Progenitor cell of endocrine pancreas (in vitro differentiated cells): ENCODE results near the gene CSMD2. TPM values are rescaled to one million over a fixed set of nuclear protein-coding genes. Genes with fewer than 3 reads are reported as not detected.

Experiments
- DNase-seq: peaks from one replicate; pipeline ENCODE4 v3.0.0; 2021; ENCODE audit warnings: low spot score; ENCODE audit not compliant: unreplicated experiment
- H3K27ac Mint-ChIP-seq: 2 replicates; pipeline ENCODE4 v1.8.0; 2021; ENCODE audit warnings: mild to moderate bottlenecking, moderate library complexity, mixed read lengths
- H3K27me3 Mint-ChIP-seq: 2 replicates; pipeline ENCODE4 v1.8.0; 2021; ENCODE audit warnings: mixed read lengths
- H3K36me3 Mint-ChIP-seq: 2 replicates; pipeline ENCODE4 v1.8.0; 2022; ENCODE audit warnings: mixed read lengths; ENCODE audit not compliant: insufficient read depth
- H3K4me1 Mint-ChIP-seq: 2 replicates; pipeline ENCODE4 v1.8.0; 2021; ENCODE audit warnings: low read depth, mixed read lengths
- H3K4me3 Mint-ChIP-seq: 2 replicates; pipeline ENCODE4 v1.8.0; 2021; ENCODE audit warnings: low read depth, mild to moderate bottlenecking, moderate library complexity, mixed read lengths
- H3K9me3 Mint-ChIP-seq: 2 replicates; pipeline ENCODE4 v1.8.0; 2021; ENCODE audit warnings: low read depth, mixed read lengths
- total RNA-seq: library from RNA; stranded (reverse); gene quantifications from 2 replicates; pipeline ENCODE4 v1.2.1, GENCODE V29; 2021
- TF ChIP-seq, protein P1 (sequence below): fragments of 200-600 bp; sonication (generic); IDR thresholded peaks from one replicate; pipeline ENCODE4 v1.5.0; 2021; ENCODE audit warnings: antibody characterized with exemption, mild to moderate bottlenecking; ENCODE audit not compliant: unreplicated experiment

CSMD2 gene
- total RNA-seq, 1 donor from 2014 or later = 0.38 TPM

DNA sequence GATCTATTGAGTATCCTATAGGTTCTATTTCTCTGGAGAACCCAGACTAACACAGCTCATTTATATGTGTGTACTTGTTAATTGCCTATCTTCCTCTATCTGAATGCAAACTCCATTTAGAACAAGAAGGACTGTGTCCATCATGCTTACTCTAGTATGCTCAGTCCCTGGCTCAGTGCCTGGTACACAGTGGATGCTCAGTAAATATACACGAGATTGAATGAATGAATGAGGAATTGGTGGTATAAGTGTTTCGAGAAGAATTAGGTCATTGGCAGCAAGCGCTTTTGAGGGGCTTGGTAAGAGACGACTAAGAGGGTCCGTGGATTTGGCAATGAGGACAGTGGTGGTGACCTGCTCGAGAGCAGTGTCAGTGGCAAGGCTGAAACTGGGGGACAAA is 112.5 kb downstream of the CSMD2 start:
- no peak overlapping the region for H3K4me3 Mint-ChIP-seq
- peaks cover 2% of the 10 kb centered on the region for H3K27me3 Mint-ChIP-seq
- no peak for DNase-seq
- H3K36me3 Mint-ChIP-seq = no peaks in the 10 kb centered on the region
- peaks cover 3% of the 10 kb centered on the region for H3K4me1 Mint-ChIP-seq
- no peaks in the 10 kb centered on the region for H3K9me3 Mint-ChIP-seq
- TF ChIP-seq, protein P1, sequence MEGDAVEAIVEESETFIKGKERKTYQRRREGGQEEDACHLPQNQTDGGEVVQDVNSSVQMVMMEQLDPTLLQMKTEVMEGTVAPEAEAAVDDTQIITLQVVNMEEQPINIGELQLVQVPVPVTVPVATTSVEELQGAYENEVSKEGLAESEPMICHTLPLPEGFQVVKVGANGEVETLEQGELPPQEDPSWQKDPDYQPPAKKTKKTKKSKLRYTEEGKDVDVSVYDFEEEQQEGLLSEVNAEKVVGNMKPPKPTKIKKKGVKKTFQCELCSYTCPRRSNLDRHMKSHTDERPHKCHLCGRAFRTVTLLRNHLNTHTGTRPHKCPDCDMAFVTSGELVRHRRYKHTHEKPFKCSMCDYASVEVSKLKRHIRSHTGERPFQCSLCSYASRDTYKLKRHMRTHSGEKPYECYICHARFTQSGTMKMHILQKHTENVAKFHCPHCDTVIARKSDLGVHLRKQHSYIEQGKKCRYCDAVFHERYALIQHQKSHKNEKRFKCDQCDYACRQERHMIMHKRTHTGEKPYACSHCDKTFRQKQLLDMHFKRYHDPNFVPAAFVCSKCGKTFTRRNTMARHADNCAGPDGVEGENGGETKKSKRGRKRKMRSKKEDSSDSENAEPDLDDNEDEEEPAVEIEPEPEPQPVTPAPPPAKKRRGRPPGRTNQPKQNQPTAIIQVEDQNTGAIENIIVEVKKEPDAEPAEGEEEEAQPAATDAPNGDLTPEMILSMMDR = no peak
- no peak overlapping the region for H3K27ac Mint-ChIP-seq

DNA sequence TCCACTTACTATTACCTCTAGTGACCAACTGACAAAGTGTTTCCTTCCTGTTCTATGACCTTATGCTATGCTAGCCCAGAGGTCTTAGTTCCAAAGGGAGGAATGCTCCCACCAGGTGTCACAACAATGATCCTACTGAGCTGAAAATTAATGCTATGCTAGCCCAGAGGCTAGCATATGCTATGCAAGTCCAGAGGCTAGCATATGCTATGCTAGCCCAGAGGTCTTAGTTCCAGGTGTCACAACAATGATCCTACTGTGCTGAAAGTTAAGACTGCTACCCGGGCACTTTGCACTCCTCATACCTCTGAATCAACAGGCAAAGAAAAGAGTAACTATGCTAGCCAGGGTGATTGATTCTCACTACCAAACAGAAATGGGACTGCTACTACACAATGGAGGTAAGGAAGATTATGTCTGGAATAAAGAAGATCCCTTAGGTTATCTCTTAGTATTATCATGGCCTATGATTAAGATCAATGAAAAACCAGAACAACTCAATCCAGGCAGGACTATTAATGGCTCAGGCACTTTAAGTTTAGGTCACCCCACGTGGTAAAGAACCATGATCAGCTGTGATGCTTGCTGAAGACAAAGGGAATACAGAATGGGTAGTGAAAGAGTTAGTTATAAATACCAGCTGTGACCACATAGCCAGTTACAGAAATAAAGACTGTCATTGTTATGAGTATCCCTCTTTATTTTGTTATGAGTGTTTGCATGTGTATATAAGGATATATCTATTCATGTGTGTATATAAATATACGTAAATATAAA is 114.1 kb downstream of the CSMD2 start:
- Mint-ChIP-seq H3K27ac (no peak overlapping the region), H3K9me3 (no peaks in the 10 kb centered on the region), H3K4me3 (no peak overlapping the region), H3K4me1 (peaks cover 2% of the 10 kb centered on the region), H3K27me3 (peaks cover 9% of the 10 kb centered on the region), H3K36me3 (no peaks in the 10 kb centered on the region)
- TF ChIP-seq, protein P1 = no peak
- no peak for DNase-seq

- H3K27ac Mint-ChIP-seq = no peak overlapping the region
Measured at GRCh38 chr1:34049994-34050393, 115.0 kb downstream of the CSMD2 start.

GRCh38 chr1:34049477-34049876 is 115.6 kb downstream of the CSMD2 start:
- TF ChIP-seq, protein P1 = no peak
- Mint-ChIP-seq H3K36me3 (no peaks in the 10 kb centered on the region), H3K27me3 (peaks cover 9% of the 10 kb centered on the region), H3K27ac (no peak overlapping the region), H3K9me3 (no peaks in the 10 kb centered on the region), H3K4me3 (no peak overlapping the region), H3K4me1 (no peaks in the 10 kb centered on the region)
- no peak for DNase-seq

More at GRCh38 chr1:34049994-34050393, 115.0 kb downstream of the CSMD2 start:
- H3K9me3 Mint-ChIP-seq = no peaks in the 10 kb centered on the region
- TF ChIP-seq, protein P1 = no peak
- H3K27me3 Mint-ChIP-seq = peaks cover 9% of the 10 kb centered on the region
- H3K4me1 Mint-ChIP-seq = peaks cover 1% of the 10 kb centered on the region
- DNase-seq = no peak
- H3K4me3 Mint-ChIP-seq = no peak overlapping the region
- no peaks in the 10 kb centered on the region for H3K36me3 Mint-ChIP-seq

- no peak for DNase-seq
- TF ChIP-seq, protein P1 = no peak
- Mint-ChIP-seq H3K9me3 (no peaks in the 10 kb centered on the region), H3K4me1 (no peaks in the 10 kb centered on the region), H3K27ac (no peak overlapping the region), H3K4me3 (no peak overlapping the region), H3K27me3 (no peaks in the 10 kb centered on the region), H3K36me3 (no peaks in the 10 kb centered on the region)
Measured at GRCh38 chr1:34037856-34038255, 127.2 kb downstream of the CSMD2 start.
